Calu3 (cell line): ENCODE data around the gene RECK. TPM values are rescaled to one million over a fixed set of nuclear protein-coding genes. Genes with fewer than 3 reads are reported as not detected.
A peak's percentile ranks its signal among the peaks of the same experiment; 100 is the strongest.

Source experiments
- BruUV-seq: library from RNA; stranded (reverse); fragments of 400-500 nt; replicated peaks from 2 replicates; lab custom pipeline; 2021; lab: Mats Ljungman, UMichigan
- CTCF ChIA-PET: fragments of 300-600 bp; sonication (Branson Sonifier 250); formaldehyde crosslinking; loops from one replicate; lab custom pipeline; 2022; ENCODE audit warnings: antibody characterized with exemption; lab: Charles Lee
- DNase-seq: peaks from one replicate; pipeline ENCODE4 v3.0.0; 2022
- H3K27ac Mint-ChIP-seq: one replicate; pipeline ENCODE4 v1.8.0; 2022; ENCODE audit warnings: mixed read lengths; ENCODE audit not compliant: unreplicated experiment
- H3K27me3 Mint-ChIP-seq: one replicate; pipeline ENCODE4 v1.8.0; 2022; ENCODE audit warnings: mixed read lengths; ENCODE audit not compliant: unreplicated experiment
- H3K36me3 Mint-ChIP-seq: one replicate; pipeline ENCODE4 v1.8.0; 2022; ENCODE audit warnings: mild to moderate bottlenecking, moderate library complexity, mixed read lengths; ENCODE audit not compliant: insufficient read depth, unreplicated experiment
- H3K4me1 Mint-ChIP-seq: one replicate; pipeline ENCODE4 v1.8.0; 2022; ENCODE audit warnings: mild to moderate bottlenecking, low read depth, mixed read lengths; ENCODE audit not compliant: unreplicated experiment
- H3K4me3 Mint-ChIP-seq: one replicate; pipeline ENCODE4 v1.8.0; 2022; ENCODE audit warnings: mild to moderate bottlenecking, low read depth, moderate library complexity, mixed read lengths; ENCODE audit not compliant: unreplicated experiment
- H3K9me3 Mint-ChIP-seq: one replicate; pipeline ENCODE4 v1.8.0; 2022; ENCODE audit warnings: low read depth, mixed read lengths; ENCODE audit not compliant: unreplicated experiment
- intact Hi-C: fragments of 100-400 bp; cut with micrococcal nuclease; formaldehyde crosslinking; loops from one replicate; pipeline ENCODE4 v1.10.0; 2022; ENCODE audit not compliant: unreplicated experiment
- total RNA-seq: library from RNA; stranded (reverse); gene quantifications from 2 replicates; pipeline ENCODE4 v1.2.3, GENCODE V29; 2022
- TF ChIP-seq, protein P1 (sequence below): fragments of 200-600 bp; IDR thresholded peaks from one replicate; pipeline ENCODE4 v1.8.0; 2022; ENCODE audit warnings: antibody characterized with exemption; ENCODE audit not compliant: unreplicated experiment

RECK gene
- total RNA-seq, 1 experiment from 2014 or later: 1.1 TPM

DNA sequence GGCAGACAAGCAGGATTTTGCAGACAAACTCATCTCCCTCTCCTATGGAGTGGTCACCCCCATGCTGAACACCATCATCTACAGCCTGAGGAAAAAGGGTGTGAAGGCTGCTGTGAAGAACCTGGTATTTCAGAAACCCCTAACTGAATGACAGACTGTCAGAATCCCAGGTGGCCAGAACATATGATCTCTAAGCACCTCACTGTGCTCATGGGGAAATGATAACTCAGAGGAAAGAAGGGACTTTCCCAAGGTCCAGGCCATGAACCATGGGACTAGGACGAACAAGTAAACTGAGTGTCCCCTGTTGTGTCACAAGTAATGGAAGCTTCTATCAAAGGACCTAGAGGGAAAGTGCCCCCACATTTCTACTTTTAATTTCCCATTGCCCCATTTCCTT, 14.7 kb upstream of the RECK start:
- Mint-ChIP-seq H3K27ac (no peak overlapping the region), H3K36me3 (no peaks in the 10 kb centered on the region), H3K9me3 (no peaks in the 10 kb centered on the region), H3K4me3 (no peak overlapping the region), H3K4me1 (no peaks in the 10 kb centered on the region), H3K27me3 (no peaks in the 10 kb centered on the region)
- DNase-seq: no peak
- no TSS peak for BruUV-seq
- intact Hi-C loops: no loop called here
- CTCF ChIA-PET: no interaction called here
- TF ChIP-seq, protein P1, sequence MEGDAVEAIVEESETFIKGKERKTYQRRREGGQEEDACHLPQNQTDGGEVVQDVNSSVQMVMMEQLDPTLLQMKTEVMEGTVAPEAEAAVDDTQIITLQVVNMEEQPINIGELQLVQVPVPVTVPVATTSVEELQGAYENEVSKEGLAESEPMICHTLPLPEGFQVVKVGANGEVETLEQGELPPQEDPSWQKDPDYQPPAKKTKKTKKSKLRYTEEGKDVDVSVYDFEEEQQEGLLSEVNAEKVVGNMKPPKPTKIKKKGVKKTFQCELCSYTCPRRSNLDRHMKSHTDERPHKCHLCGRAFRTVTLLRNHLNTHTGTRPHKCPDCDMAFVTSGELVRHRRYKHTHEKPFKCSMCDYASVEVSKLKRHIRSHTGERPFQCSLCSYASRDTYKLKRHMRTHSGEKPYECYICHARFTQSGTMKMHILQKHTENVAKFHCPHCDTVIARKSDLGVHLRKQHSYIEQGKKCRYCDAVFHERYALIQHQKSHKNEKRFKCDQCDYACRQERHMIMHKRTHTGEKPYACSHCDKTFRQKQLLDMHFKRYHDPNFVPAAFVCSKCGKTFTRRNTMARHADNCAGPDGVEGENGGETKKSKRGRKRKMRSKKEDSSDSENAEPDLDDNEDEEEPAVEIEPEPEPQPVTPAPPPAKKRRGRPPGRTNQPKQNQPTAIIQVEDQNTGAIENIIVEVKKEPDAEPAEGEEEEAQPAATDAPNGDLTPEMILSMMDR: no peak

DNA sequence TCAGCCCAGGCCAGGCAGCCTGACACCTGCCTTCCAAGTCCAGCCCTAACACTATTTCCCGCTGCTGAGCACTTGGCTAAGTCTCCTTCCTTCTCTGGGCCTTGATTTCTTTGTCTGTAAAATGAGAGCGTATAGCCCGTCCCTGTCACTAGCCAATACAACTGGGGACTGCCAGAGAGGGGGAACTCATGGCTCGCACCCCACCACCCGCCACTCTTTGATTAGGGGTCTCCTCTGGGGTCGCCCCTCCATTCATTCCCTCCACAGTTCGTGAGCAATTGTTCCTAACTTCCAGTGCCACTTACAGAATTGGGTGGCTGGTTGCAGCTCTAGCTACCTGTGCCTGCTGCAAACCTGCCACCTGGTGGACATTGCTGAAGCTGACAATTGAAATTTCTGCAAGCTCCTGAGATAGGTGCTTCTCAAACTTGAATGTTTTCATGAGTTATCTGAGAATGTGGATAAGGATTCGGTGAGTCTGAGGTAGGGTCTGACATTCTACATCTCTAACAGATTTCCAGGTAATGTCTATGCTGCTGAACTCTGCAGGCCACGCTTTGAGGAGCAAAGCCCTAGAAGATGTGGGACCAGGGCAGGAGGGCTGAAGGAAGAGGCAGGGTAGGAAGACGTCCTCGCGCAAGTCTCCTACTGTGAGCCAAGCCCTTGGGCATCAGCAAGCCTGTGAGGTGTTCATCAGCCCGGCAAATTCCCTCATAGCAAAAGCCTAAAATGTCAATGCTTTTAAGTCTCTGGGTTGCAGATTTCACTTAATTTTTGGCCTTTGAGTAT, 13.3 kb upstream of the RECK start:
- H3K4me3 Mint-ChIP-seq: no peak overlapping the region
- TF ChIP-seq, protein P1: no peak
- BruUV-seq: no TSS peak
- no peaks in the 10 kb centered on the region for H3K27me3 Mint-ChIP-seq
- CTCF ChIA-PET: interaction anchor here (0.6 to 1.1 kb wide), 6 partner anchors 13 to 453 kb away, joined by 3 to 7 read pairs (median 4); no protein-coding TSS in a partner anchor
- no peaks in the 10 kb centered on the region for H3K9me3 Mint-ChIP-seq
- DNase-seq: peak; percentile 38
- H3K36me3 Mint-ChIP-seq: no peaks in the 10 kb centered on the region
- intact Hi-C loops: loop anchor here (1.0 to 2.0 kb wide), 2 partner anchors 31 to 68 kb away; no protein-coding TSS in a partner anchor
- H3K27ac Mint-ChIP-seq: no peak overlapping the region
- H3K4me1 Mint-ChIP-seq: no peaks in the 10 kb centered on the region

GRCh38 chr9:36025746-36026145, 11.0 kb upstream of the RECK start:
- BruUV-seq: no TSS peak
- no peaks in the 10 kb centered on the region for H3K9me3 Mint-ChIP-seq
- H3K4me1 Mint-ChIP-seq: no peaks in the 10 kb centered on the region
- H3K27me3 Mint-ChIP-seq: no peaks in the 10 kb centered on the region
- intact Hi-C loops: loop anchor here (2.0 kb wide), 1 partner anchor 33 kb away; no protein-coding TSS in a partner anchor
- CTCF ChIA-PET: no interaction called here
- no peak for DNase-seq
- H3K36me3 Mint-ChIP-seq: no peaks in the 10 kb centered on the region
- TF ChIP-seq, protein P1: no peak
- H3K27ac Mint-ChIP-seq: no peak overlapping the region
- no peak overlapping the region for H3K4me3 Mint-ChIP-seq

GRCh38 chr9:36029202-36029601, 7.5 kb upstream of the RECK start:
- intact Hi-C loops: no loop called here
- Mint-ChIP-seq H3K9me3 (no peaks in the 10 kb centered on the region), H3K4me3 (no peak overlapping the region), H3K27me3 (peaks cover 14% of the 10 kb centered on the region), H3K36me3 (no peaks in the 10 kb centered on the region), H3K4me1 (no peaks in the 10 kb centered on the region), H3K27ac (no peak overlapping the region)
- TF ChIP-seq, protein P1: no peak
- DNase-seq: no peak
- CTCF ChIA-PET: no interaction called here
- BruUV-seq: no TSS peak
